DND-41 (cell line): ENCODE results near the gene ARPC4.

ENCODE experiments used
- CTCF ChIP-seq: IDR thresholded peaks from 2 replicates; pipeline ENCODE4 v1.5.1; 2012; ENCODE audit warnings: borderline replicate concordance, low read length, moderate library complexity, mild to moderate bottlenecking; ENCODE audit not compliant: poor library complexity, severe bottlenecking; ENCODE audit errors: extremely low read depth
- EZH2 ChIP-seq: IDR thresholded peaks from 3 replicates; pipeline ENCODE4 v1.6.1; 2012; ENCODE audit warnings: borderline replicate concordance, low read depth, mild to moderate bottlenecking, moderate library complexity, low read length, inconsistent platforms; ENCODE audit not compliant: severe bottlenecking

DNA sequence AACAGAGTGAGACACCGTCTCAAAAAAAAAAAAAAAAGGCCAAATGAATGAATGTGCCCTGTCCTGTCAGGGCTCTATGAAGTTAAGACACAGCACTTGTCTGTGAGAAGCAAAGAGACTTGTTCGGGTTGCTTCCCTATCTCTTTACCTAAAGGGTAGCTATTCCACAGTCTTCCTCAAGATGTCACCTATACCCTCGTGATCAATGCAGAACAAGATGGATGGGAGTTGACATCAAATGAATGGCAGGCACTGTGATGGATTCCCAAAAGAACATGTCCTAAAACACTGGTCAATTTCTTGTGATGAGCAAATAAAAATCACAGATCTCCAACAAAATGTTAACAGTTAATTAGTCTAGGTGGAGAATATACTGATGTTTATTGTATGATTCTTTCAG, 10.1 kb upstream of the ARPC4 start:
- peak; percentile 45 for TF ChIP-seq CTCF
- no peak for TF ChIP-seq EZH2
